GM10248 (cell line): ENCODE data around the gene ITGAE.
A peak's percentile ranks its signal among the peaks of the same experiment; 100 is the strongest.

Experiments used
- CTCF ChIA-PET: fragments of 300-600 bp; sonication (Branson Sonifier 250); formaldehyde crosslinking; extraction: SDS; loops from one replicate; lab custom pipeline; 2021; ENCODE audit warnings: antibody characterized with exemption; lab: Yijun Ruan, JAX
- POLR2A ChIA-PET: fragments of 350-650 bp; sonication (Branson Sonifier 250); formaldehyde crosslinking; extraction: SDS; loops from one replicate; lab custom pipeline; 2020; ENCODE audit warnings: antibody characterized with exemption; lab: Yijun Ruan, JAX
- DNase-seq: peaks from one replicate; pipeline ENCODE4 v3.0.0; 2012; ENCODE audit errors: extremely low spot score
- TF ChIP-seq, protein P1 (sequence below): IDR thresholded peaks from 2 replicates; pipeline ENCODE4 v1.5.1; 2012; ENCODE audit warnings: mild to moderate bottlenecking, low read depth; ENCODE audit errors: extremely low read depth, missing control alignments, control extremely low read depth

ITGAE gene

DNA sequence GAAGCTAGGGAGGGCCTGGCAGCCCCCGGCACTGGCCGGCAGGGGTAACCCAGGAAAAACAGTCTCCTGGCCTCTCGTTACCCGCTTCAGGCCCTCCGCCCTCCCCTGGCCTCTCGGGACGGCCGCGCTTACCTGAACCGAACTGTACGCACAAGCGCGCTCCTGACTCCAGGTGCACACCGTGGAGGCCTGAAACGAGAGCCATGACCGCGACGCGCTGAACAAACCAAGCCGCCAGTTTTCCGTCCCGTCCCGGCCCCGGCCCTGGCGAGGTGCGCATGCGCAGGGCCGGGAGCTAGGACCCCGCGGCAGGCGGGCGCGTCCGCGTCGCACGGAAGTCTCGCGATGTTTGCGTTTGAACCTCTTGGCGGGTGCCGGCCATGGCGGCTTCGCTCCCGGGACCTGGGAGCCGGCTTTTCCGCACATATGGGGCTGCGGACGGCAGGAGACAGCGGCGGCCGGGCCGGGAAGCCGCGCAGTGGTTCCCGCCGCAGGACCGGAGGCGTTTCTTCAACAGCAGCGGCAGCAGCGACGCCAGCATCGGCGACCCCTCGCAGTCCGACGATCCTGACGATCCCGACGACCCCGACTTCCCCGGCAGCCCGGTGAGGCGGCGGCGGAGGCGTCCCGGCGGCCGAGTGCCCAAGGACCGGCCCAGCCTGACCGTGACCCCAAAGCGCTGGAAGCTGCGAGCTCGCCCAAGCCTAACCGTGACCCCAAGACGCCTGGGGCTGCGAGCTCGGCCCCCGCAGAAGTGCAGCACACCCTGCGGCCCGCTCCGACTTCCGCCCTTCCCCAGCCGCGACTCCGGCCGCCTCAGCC, 77.2 kb downstream of the ITGAE start, which contains the start of gene HASPIN:
HASPIN (plus strand) TSS at position 348 of the 822 bp plus-strand sequence; CDS start at position 381, 33 bp downstream.
- POLR2A ChIA-PET: interaction anchor here (0.6 kb wide), 1 partner anchor 88 kb away, joined by 4 read pairs; the partner anchor contains the start of genes CTNS and SHPK
- TF ChIP-seq, protein P1, sequence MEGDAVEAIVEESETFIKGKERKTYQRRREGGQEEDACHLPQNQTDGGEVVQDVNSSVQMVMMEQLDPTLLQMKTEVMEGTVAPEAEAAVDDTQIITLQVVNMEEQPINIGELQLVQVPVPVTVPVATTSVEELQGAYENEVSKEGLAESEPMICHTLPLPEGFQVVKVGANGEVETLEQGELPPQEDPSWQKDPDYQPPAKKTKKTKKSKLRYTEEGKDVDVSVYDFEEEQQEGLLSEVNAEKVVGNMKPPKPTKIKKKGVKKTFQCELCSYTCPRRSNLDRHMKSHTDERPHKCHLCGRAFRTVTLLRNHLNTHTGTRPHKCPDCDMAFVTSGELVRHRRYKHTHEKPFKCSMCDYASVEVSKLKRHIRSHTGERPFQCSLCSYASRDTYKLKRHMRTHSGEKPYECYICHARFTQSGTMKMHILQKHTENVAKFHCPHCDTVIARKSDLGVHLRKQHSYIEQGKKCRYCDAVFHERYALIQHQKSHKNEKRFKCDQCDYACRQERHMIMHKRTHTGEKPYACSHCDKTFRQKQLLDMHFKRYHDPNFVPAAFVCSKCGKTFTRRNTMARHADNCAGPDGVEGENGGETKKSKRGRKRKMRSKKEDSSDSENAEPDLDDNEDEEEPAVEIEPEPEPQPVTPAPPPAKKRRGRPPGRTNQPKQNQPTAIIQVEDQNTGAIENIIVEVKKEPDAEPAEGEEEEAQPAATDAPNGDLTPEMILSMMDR: no peak
- CTCF ChIA-PET: interaction anchor here (0.9 to 4.0 kb wide), 10 partner anchors 9 to 279 kb away, joined by 3 to 29 read pairs (median 8); partner anchors contain the start of genes CTNS and SHPK
- peak; percentile 99 for DNase-seq

DNA sequence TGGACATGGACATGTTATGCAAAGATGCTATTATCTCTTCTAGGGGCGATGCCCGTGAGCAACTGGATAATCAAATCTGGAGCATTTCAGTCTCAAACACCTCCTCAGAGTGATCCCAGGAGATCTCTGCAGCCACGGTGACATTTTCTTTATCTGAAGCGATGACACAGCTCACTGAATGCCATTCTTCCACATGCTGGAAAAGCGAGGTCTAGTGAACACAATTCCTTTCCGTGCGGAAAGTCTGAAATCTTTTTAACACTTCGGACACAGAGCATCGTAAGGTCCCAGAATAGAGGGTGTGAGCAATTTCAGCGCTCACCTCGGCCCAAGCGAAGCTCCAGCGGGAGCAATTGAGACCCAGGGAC, 77.8 kb downstream of the ITGAE start:
- ChIA-PET POLR2A (interaction anchor here (0.5 kb wide), 1 partner anchor 488 kb away, joined by 6 read pairs; no protein-coding TSS in a partner anchor), CTCF (interaction anchor here (0.9 to 4.0 kb wide), 10 partner anchors 9 to 279 kb away, joined by 3 to 29 read pairs (median 8); partner anchors contain the start of genes CTNS and SHPK)
- DNase-seq: no peak
- TF ChIP-seq, protein P1: no peak

DNA sequence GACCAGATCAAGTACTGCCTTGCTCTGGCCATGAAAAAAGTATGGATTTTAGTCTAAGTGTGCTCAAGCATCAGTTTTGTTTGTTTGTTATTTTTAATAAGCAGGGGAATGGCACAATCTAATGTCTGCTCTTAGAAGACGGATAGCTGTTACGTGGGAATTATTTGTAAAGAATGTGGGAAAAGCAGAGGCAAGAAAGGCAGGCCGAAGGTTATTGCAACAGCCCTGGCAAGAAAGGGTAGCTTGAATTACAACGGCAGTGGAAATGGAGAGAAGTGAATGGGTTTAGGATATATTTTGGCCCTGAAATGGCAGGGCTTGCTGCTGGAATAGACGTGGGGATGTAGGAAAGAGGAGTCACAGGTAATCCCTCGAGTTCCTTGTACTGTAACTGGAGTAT, 78.3 kb downstream of the ITGAE start:
- CTCF ChIA-PET: interaction anchor here (0.8 to 4.0 kb wide), 13 partner anchors 10 to 280 kb away, joined by 3 to 29 read pairs (median 5); partner anchors contain the start of genes CTNS, NCBP3 and SHPK
- DNase-seq: no peak
- TF ChIP-seq, protein P1: no peak
- POLR2A ChIA-PET: interaction anchor here (0.5 kb wide), 1 partner anchor 488 kb away, joined by 6 read pairs; no protein-coding TSS in a partner anchor

DNA sequence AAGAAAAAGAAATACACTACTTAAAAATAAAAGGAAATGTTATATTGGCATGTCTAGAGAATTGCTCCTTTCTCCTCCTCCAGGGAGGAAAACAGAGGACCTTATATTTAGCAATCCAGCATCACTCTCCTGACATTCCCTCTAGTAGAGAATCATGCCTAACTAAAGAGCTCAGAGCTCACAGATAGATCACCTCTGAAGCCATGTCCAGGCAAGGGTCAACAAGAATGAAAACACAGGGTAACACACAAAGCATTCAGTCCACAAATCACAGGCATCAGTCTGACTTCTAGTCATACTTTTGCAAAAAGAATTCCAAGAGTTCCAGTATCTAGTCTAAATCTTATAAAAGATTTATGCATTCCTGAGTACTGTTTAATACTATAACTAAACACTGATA, 81.7 kb downstream of the ITGAE start:
- CTCF ChIA-PET: interaction anchor here (1.0 to 1.5 kb wide), 2 partner anchors 13 to 18 kb away, joined by 3 read pairs; no protein-coding TSS in a partner anchor
- DNase-seq: no peak
- TF ChIP-seq, protein P1: no peak
- POLR2A ChIA-PET: interaction anchor here (0.6 kb wide), 1 partner anchor 20 kb away, joined by 4 read pairs; no protein-coding TSS in a partner anchor

DNA sequence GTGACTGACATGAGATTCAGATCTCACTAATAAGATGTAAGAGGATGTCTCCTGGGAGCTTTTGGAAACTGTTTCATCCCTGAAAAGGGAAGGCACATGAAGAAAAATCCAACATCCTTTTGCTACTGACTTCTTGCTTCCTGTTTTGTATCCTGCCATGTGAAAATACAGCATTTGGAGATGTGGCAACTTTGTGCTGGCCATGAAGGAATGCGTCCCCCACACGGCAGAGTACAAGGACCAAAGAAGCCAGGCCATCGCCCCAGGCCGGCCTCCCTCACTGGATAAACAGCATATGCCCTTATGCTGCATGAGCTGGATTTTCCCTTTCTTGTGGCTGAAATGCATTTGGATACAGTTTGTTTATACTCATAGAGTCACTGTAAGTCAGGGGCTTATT, 82.8 kb downstream of the ITGAE start:
- TF ChIP-seq, protein P1: no peak
- ChIA-PET CTCF (interaction anchor here (1.0 to 1.9 kb wide), 4 partner anchors 12 to 23 kb away, joined by 3 to 6 read pairs (median 4); no protein-coding TSS in a partner anchor), POLR2A (no interaction called here)
- no peak for DNase-seq

DNA sequence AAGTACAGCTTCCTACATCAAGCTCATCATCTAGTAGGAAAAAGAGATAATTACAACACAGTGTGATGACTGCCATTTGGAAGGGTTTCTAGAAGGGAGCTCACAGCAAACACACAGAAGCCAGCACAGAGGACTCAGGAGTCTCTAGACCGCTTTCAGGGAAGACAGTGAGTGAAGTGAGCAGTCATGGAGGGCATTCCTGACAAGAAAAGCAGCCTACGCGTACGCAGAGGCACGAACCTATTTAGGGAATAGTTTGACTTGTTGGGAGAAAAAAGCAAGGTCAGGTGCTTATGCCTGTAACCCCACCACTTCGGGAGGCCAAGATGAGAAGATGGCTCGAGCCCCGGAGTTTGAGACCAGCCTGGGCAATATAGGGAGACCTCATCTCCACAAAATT, 85.7 kb downstream of the ITGAE start:
- no peak for DNase-seq
- ChIA-PET CTCF (interaction anchor here (1.0 to 2.3 kb wide), 4 partner anchors 16 to 67 kb away, joined by 3 to 8 read pairs (median 3); no protein-coding TSS in a partner anchor), POLR2A (interaction anchor here (1.0 kb wide), 1 partner anchor 12 kb away, joined by 3 read pairs; no protein-coding TSS in a partner anchor)
- TF ChIP-seq, protein P1: no peak
